ENCODE results near the gene PTK6.

- TF ChIP-seq ZBTB20 (tag by site-specific recombination; IDR thresholded peaks at IDR 0.05): no peak
- no peak for TF ChIP-seq TSHZ1 (tag by site-specific recombination; IDR thresholded peaks at IDR 0.05; ENCODE audit: borderline replicate concordance)
- TF ChIP-seq ZNF302 (tag by site-specific recombination; IDR thresholded peaks at IDR 0.05; ENCODE audit: low read depth): no peak
- no peak for TF ChIP-seq FEZF1 (tag by site-specific recombination; IDR thresholded peaks at IDR 0.05)
- TF ChIP-seq KLF17 (tag by site-specific recombination; IDR thresholded peaks at IDR 0.05): no peak
- no peak for TF ChIP-seq ATF2 (tag by site-specific recombination; IDR thresholded peaks at IDR 0.05; ENCODE audit: low read depth)
- no peak for TF ChIP-seq ZNF501 (tag by site-specific recombination; IDR thresholded peaks at IDR 0.05)
- TF ChIP-seq ZNF23 (tag by site-specific recombination; IDR thresholded peaks at IDR 0.05; ENCODE audit: borderline replicate concordance): no peak
- no peak for TF ChIP-seq INSM2 (tag by site-specific recombination; IDR thresholded peaks at IDR 0.05)
- TF ChIP-seq KLF16 (tag by site-specific recombination; IDR thresholded peaks at IDR 0.05): no peak
- no peak for TF ChIP-seq CTCF (tag by site-specific recombination; IDR thresholded peaks at IDR 0.05)
Measured at GRCh38 chr20:63533388-63533787, 3.8 kb downstream of the PTK6 start.

Data from HEK293 (cell line).